ENCODE results near the gene NHP2.
A peak's percentile ranks its signal among the peaks of the same experiment; 100 is the strongest.

Gene NHP2

DNA sequence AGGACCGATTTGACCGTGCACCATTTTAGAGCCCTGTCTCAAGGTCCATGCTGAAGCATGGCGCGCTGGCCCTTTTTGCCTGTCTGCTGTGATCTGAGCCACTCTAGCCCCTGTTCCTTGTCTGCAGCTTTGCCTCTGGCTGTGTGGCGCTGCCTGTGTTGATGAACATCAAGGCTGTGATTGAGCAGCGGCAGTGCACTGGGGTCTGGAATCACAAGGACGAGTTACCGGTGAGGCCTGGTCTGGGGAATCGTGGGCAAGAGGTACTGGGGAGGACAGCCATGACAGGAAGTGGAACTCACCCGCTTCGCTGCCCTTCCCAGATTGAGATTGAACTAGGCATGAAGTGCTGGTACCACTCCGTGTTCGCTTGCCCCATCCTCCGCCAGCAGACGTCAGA lies 6.3 kb downstream of the NHP2 start:
- DNase-seq (ENCODE audit: low spot score), result no peak
- in situ Hi-C loops (cut with MboI; ENCODE audit: low sequenced_read_pairs, unreplicated experiment), result loop anchor here (10.0 kb wide), 1 partner anchor 73 kb away; no protein-coding TSS in a partner anchor
- TF ChIP-seq, protein P1, sequence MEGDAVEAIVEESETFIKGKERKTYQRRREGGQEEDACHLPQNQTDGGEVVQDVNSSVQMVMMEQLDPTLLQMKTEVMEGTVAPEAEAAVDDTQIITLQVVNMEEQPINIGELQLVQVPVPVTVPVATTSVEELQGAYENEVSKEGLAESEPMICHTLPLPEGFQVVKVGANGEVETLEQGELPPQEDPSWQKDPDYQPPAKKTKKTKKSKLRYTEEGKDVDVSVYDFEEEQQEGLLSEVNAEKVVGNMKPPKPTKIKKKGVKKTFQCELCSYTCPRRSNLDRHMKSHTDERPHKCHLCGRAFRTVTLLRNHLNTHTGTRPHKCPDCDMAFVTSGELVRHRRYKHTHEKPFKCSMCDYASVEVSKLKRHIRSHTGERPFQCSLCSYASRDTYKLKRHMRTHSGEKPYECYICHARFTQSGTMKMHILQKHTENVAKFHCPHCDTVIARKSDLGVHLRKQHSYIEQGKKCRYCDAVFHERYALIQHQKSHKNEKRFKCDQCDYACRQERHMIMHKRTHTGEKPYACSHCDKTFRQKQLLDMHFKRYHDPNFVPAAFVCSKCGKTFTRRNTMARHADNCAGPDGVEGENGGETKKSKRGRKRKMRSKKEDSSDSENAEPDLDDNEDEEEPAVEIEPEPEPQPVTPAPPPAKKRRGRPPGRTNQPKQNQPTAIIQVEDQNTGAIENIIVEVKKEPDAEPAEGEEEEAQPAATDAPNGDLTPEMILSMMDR (IDR thresholded peaks at IDR 0.05; ENCODE audit: borderline replicate concordance, control extremely low read depth, extremely low read depth, insufficient read depth, missing control alignments), result no peak

DNA sequence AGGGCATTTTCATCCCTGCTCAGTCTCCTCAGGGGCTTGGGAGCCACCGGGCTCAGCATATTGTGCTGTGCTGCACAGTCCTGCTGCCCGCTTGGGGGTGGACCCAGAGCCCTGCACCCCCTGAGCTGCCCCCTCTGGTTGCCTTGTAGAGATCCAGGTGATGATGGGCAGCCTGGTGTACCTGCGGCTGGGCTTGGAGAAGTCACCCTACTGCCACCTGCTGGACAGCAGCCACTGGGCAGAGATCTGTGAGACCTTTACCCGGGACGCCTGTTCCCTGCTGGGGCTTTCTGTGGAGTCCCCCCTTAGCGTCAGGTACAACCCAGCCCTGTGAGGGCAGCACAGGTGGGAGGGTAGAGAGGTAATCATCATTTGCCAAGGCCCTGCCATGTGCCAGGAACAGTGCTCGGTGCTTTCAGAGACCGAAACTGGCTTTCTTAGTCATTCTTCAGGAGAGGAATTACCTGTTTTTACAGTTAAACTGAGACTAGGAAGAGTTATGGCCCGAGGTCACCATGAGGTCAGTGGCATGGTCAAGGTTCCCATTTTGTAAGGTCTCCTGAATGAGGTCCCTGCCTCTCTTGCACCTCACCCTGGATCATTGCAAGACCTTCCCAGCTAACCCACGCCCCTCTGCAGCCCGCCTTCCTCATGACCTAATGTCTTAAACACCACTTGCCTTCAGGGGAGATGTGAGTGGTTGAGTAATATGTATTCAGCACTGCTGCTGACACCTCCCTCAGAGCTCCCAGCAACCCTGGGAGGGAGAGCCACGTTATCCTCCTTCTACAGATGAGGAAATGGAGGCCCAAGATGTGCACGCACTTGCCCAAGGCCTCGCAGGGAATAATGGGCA lies 7.5 kb downstream of the NHP2 start:
- in situ Hi-C loops (cut with MboI; ENCODE audit: low sequenced_read_pairs, unreplicated experiment), result loop anchor here (10.0 kb wide), 1 partner anchor 71 kb away; no protein-coding TSS in a partner anchor
- TF ChIP-seq, protein P1 (IDR thresholded peaks at IDR 0.05; ENCODE audit: borderline replicate concordance, control extremely low read depth, extremely low read depth, insufficient read depth, missing control alignments), result peak; percentile 81
- DNase-seq (ENCODE audit: low spot score), result peak; percentile 83

DNA sequence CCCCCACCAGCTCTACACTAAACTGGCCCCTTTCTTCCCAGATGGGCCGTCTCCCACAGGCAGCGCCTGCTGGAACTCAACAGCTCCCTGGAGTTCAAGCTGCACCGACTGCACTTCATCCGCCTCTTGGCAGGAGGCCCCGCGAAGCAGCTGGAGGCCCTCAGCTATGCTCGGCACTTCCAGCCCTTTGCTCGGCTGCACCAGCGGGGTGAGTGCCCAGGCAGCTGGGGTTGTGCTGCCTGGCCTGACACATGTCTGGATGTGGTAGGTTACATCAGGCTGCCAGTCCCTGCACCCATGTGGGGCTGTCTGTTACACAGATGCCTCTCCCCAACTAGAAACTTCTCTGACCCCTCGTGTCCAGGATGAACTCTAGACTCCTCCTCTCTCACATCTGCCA lies 9.8 kb downstream of the NHP2 start:
- TF ChIP-seq, protein P1 (IDR thresholded peaks at IDR 0.05; ENCODE audit: borderline replicate concordance, control extremely low read depth, extremely low read depth, insufficient read depth, missing control alignments), result no peak
- in situ Hi-C loops (cut with MboI; ENCODE audit: low sequenced_read_pairs, unreplicated experiment), result loop anchor here (10.0 kb wide), 1 partner anchor 69 kb away; no protein-coding TSS in a partner anchor
- no peak for DNase-seq (ENCODE audit: low spot score)

DNA sequence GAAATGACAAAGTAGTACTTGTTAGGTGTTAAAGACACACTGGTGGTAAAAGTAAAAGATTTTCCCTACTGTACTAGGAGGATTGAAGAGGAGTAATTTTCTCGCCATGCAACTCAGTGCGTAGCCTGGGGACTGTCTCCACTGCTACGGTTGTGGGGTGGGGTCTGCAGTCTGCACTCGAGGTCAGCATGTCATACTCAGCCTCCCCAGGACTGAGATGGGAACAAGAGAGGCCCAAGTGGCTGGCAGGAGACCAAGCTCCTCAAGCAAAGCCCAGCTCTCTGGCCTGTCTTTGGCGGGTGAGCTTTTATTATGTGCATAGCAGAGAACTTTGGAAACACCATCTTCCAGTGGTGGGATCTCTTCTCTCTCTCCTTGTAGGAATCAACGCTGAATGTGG lies 10.4 kb downstream of the NHP2 start:
- in situ Hi-C loops (cut with MboI; ENCODE audit: low sequenced_read_pairs, unreplicated experiment), result loop anchor here (10.0 kb wide), 1 partner anchor 68 kb away; no protein-coding TSS in a partner anchor

DNA sequence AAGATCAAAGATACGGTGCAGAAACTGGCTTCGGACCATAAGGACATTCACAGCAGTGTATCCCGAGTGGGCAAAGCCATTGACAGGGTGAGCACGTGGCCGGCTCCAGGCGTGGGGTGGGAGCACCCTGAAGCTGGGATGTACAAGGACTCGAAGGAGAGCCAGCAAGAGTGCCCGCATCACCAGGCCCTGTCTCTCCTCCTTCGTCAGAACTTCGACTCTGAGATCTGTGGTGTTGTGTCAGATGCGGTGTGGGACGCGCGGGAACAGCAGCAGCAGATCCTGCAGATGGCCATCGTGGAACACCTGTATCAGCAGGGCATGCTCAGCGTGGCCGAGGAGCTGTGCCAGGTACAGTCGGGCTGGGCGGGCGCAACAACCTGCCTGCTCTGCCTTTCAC lies 11.0 kb downstream of the NHP2 start:
- no peak for DNase-seq (ENCODE audit: low spot score)
- in situ Hi-C loops (cut with MboI; ENCODE audit: low sequenced_read_pairs, unreplicated experiment), result loop anchor here (10.0 kb wide), 1 partner anchor 68 kb away; no protein-coding TSS in a partner anchor
- TF ChIP-seq, protein P1 (IDR thresholded peaks at IDR 0.05; ENCODE audit: borderline replicate concordance, control extremely low read depth, extremely low read depth, insufficient read depth, missing control alignments), result no peak

More for the DNA sequence above, 10.4 kb downstream of the NHP2 start:
- TF ChIP-seq, protein P1 (IDR thresholded peaks at IDR 0.05; ENCODE audit: borderline replicate concordance, control extremely low read depth, extremely low read depth, insufficient read depth, missing control alignments), result no peak
- DNase-seq (ENCODE audit: low spot score), result no peak

DNA sequence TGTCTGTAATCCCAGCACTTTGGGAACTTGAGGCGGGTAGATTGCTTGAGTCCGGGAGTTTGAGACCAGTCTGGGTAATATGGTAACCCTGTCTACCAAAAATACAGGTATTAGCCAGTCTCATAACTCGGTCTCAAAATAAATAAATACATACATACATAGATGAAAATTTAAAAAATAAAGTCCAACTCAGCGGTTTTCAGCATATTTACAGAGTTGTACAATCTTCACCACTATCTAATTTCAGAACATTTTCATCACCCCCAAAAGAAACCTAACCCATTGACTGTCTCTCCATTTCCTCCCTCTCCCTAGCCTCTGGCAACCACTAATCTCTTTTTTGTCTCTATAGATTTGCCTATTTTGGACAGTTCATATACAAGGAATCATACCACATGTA lies 12.1 kb downstream of the NHP2 start:
- in situ Hi-C loops (cut with MboI; ENCODE audit: low sequenced_read_pairs, unreplicated experiment), result loop anchor here (10.0 kb wide), 1 partner anchor 67 kb away; no protein-coding TSS in a partner anchor
- no peak for DNase-seq (ENCODE audit: low spot score)
- TF ChIP-seq, protein P1 (IDR thresholded peaks at IDR 0.05; ENCODE audit: borderline replicate concordance, control extremely low read depth, extremely low read depth, insufficient read depth, missing control alignments), result no peak
